Vagina (tissue), 2 donors: ENCODE measurements around the gene SH2D3C.

Source experiments
- POLR2A ChIP-seq, 2 donors: fragments of 450-650 bp; IDR thresholded peaks; one replicate each; pipeline ENCODE4 v1.6.1; 2017; ENCODE audit warnings: antibody characterized with exemption in 2 of 2, mild to moderate bottlenecking in 2 of 2, moderate library complexity in 2 of 2
- POLR2AphosphoS5 ChIP-seq, 2 donors: sonication (generic); formaldehyde crosslinking; IDR thresholded peaks; one replicate each; pipeline ENCODE4 v1.9.0; 2017; ENCODE audit warnings: antibody characterized with exemption in 2 of 2, mild to moderate bottlenecking in 2 of 2, low read depth in 1 of 2; ENCODE audit not compliant: insufficient read depth in 1 of 2

DNA sequence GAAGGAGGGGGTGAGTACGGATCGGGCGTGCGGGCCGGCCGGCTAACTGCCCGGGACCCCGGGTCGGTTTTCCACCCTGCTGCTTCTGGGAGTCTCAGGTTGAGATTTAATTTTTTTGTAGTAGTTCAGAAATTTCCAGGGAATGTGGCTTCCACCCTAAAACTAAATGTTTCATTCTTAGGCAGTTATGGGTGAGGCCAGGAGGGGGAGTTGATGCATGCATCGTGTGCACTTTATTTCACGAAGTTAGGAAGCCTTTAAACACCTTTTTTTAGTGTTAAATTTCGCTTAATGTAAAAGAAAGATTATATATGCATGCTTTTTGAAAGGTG, 8.3 kb upstream of the SH2D3C start:
- TF ChIP-seq POLR2AphosphoS5 (IDR thresholded peaks at IDR 0.05; ENCODE audit: insufficient read depth in 1 of 2, low read depth in 1 of 2) (no peak), POLR2A (IDR thresholded peaks at IDR 0.05) (no peak)
